BLaER1 treated with 17β-estradiol and CSF1 and Interleukin-3, amounts not matched to agents 10 nM and 100 nM (cell line): ENCODE measurements around the gene CASP8.

Experiments used
- H3K27ac ChIP-seq, 11 experiments: shearing (Covaris generic); formaldehyde crosslinking; 2 replicates each; pipeline ENCODE4 v1.8.1; 2022
- H3K27me3 ChIP-seq, 11 experiments: shearing (Covaris generic); formaldehyde crosslinking; 2 replicates each; pipeline ENCODE4 v1.8.1; 2022
- H3K36me3 ChIP-seq, 11 experiments: shearing (Covaris generic); formaldehyde crosslinking; 2 replicates each; pipeline ENCODE4 v1.8.1; 2022
- H3K4me1 ChIP-seq, 10 experiments: shearing (Covaris generic); formaldehyde crosslinking; 2 replicates each; pipeline ENCODE4 v1.8.1; 2022
- H3K4me2 ChIP-seq, 11 experiments: shearing (Covaris generic); formaldehyde crosslinking; 2 replicates each; pipeline ENCODE4 v1.8.1; 2022
- H3K4me3 ChIP-seq, 10 experiments: shearing (Covaris generic); formaldehyde crosslinking; 2 replicates each; pipeline ENCODE4 v1.8.1; 2022
- H3K9ac ChIP-seq, 11 experiments: shearing (Covaris generic); formaldehyde crosslinking; 2 replicates each; pipeline ENCODE4 v1.8.1; 2022
- H3K9me3 ChIP-seq, 11 experiments: shearing (Covaris generic); formaldehyde crosslinking; replicated peaks in 1 of 11; 2 replicates each; pipeline ENCODE4 v1.8.1; 2022
- H4K20me1 ChIP-seq, 11 experiments: shearing (Covaris generic); formaldehyde crosslinking; 2 replicates each; pipeline ENCODE4 v1.8.1; 2022
- Cebpa-rat ChIP-seq, 11 experiments: shearing (Covaris generic); IDR thresholded peaks; 2 replicates each; pipeline ENCODE4 v1.8.1; 2022

Gene CASP8

GRCh38 chr2:201228271-201228911 is 31.9 kb upstream of the CASP8 start:
- peak overlapping the region; percentile 6 to 87 (median 54); a peak in 17 of 22 replicates for H3K4me2 ChIP-seq
- no peaks in the 10 kb centered on the region for H3K36me3 ChIP-seq
- peak overlapping the region in 4 of 11 experiments; percentile 13 to 67 (median 28); a peak in 8 of 22 replicates for H3K9ac ChIP-seq
- H3K27me3 ChIP-seq: no peaks in the 10 kb centered on the region
- H3K27ac ChIP-seq: peak overlapping the region in 7 of 11 experiments; percentile 28 to 78 (median 53); a peak in 11 of 22 replicates
- no peaks in the 10 kb centered on the region for H4K20me1 ChIP-seq
- H3K4me1 ChIP-seq: peaks cover 14 to 43% (median 25%) of the 10 kb centered on the region in 10 experiments
- no peaks in the 10 kb centered on the region for H3K9me3 ChIP-seq
- TF ChIP-seq Cebpa-rat (IDR thresholded peaks at IDR 0.05): no peak
- H3K4me3 ChIP-seq: 0 out of 20 replicates have a peak overlapping the region, but pooled peaks of 1 of the 10 experiments have one; percentile 26

- H3K27ac ChIP-seq: peak overlapping the region in 6 of 11 experiments; percentile 28 to 78 (median 54); a peak in 11 of 22 replicates
- no peaks in the 10 kb centered on the region for H4K20me1 ChIP-seq
- peak overlapping the region in 5 of 11 experiments; percentile 13 to 67 (median 18); a peak in 9 of 22 replicates for H3K9ac ChIP-seq
- H3K36me3 ChIP-seq: no peaks in the 10 kb centered on the region
- peak overlapping the region in 1 of 10 experiments; percentile 26; a peak in 1 of 20 replicates for H3K4me3 ChIP-seq
- no peaks in the 10 kb centered on the region for H3K9me3 ChIP-seq
- H3K4me2 ChIP-seq: peak overlapping the region; percentile 6 to 87 (median 54); a peak in 18 of 22 replicates
- no peak for TF ChIP-seq Cebpa-rat (IDR thresholded peaks at IDR 0.05)
- peaks cover 14 to 42% (median 25%) of the 10 kb centered on the region in 10 experiments for H3K4me1 ChIP-seq
- H3K27me3 ChIP-seq: no peaks in the 10 kb centered on the region
These were observed 31.4 kb upstream of the CASP8 start for GRCh38 chr2:201228912-201229290.

GRCh38 chr2:201231781-201232466 is 28.4 kb upstream of the CASP8 start:
- Histone ChIP-seq H3K9me3 (no peaks in the 10 kb centered on the region), H3K9ac (peak overlapping the region in 5 of 11 experiments; percentile 31 to 86 (median 51); a peak in 4 of 22 replicates), H4K20me1 (no peaks in the 10 kb centered on the region), H3K27me3 (no peaks in the 10 kb centered on the region), H3K27ac (peak overlapping the region; percentile 35 to 84 (median 66); a peak in 18 of 22 replicates), H3K36me3 (no peaks in the 10 kb centered on the region), H3K4me1 (peaks cover 32 to 64% (median 42%) of the 10 kb centered on the region in 10 experiments), H3K4me2 (peak overlapping the region; percentile 84 to 96 (median 92)), H3K4me3 (no peak overlapping the region)
- no peak for TF ChIP-seq Cebpa-rat (IDR thresholded peaks at IDR 0.05)

GRCh38 chr2:201232467-201232815 is 27.9 kb upstream of the CASP8 start:
- Histone ChIP-seq H3K4me2 (peak overlapping the region; percentile 84 to 96 (median 92)), H3K9ac (peak overlapping the region in 9 of 11 experiments; percentile 78 to 90 (median 84); a peak in 18 of 22 replicates), H3K9me3 (no peaks in the 10 kb centered on the region), H3K27ac (peak overlapping the region in 9 of 11 experiments; percentile 77 to 85 (median 83); a peak in 15 of 22 replicates), H3K4me1 (peaks cover 37 to 64% (median 47%) of the 10 kb centered on the region in 10 experiments), H3K4me3 (peak overlapping the region in 9 of 10 experiments; percentile 62 to 84 (median 75); a peak in 18 of 20 replicates), H4K20me1 (no peaks in the 10 kb centered on the region), H3K27me3 (no peaks in the 10 kb centered on the region), H3K36me3 (peaks cover 0 to 3% (median 0%) of the 10 kb centered on the region in 11 experiments; a peak in 3 of 22 replicates)
- TF ChIP-seq Cebpa-rat (IDR thresholded peaks at IDR 0.05): no peak

- Histone ChIP-seq H3K9me3 (peaks cover 0 to under 1% (median 0%) of the 10 kb centered on the region in 11 experiments; a peak in 3 of 22 replicates), H3K4me3 (peak overlapping the region; percentile 54 to 84 (median 74)), H3K36me3 (peaks cover 0 to 11% (median under 1%) of the 10 kb centered on the region in 11 experiments; a peak in 5 of 22 replicates), H3K27ac (peak overlapping the region; percentile 41 to 85 (median 83); a peak in 21 of 22 replicates), H3K4me2 (peak overlapping the region; percentile 84 to 96 (median 92)), H4K20me1 (no peaks in the 10 kb centered on the region), H3K9ac (peak overlapping the region; percentile 77 to 90 (median 83)), H3K4me1 (peaks cover 46 to 64% (median 52%) of the 10 kb centered on the region in 10 experiments), H3K27me3 (no peaks in the 10 kb centered on the region)
- TF ChIP-seq Cebpa-rat (IDR thresholded peaks at IDR 0.05): no peak
These were observed 27.0 kb upstream of the CASP8 start for GRCh38 chr2:201233192-201233811.

- H3K4me1 ChIP-seq: peaks cover 41 to 63% (median 51%) of the 10 kb centered on the region in 10 experiments
- peak overlapping the region; percentile 41 to 85 (median 83); a peak in 21 of 22 replicates for H3K27ac ChIP-seq
- peaks cover 0 to 4% (median 0%) of the 10 kb centered on the region in 11 experiments; a peak in 8 of 22 replicates for H3K9me3 ChIP-seq
- TF ChIP-seq Cebpa-rat (IDR thresholded peaks at IDR 0.05): no peak
- peak overlapping the region; percentile 54 to 84 (median 74) for H3K4me3 ChIP-seq
- H4K20me1 ChIP-seq: no peaks in the 10 kb centered on the region
- no peaks in the 10 kb centered on the region for H3K27me3 ChIP-seq
- peaks cover 0 to 16% (median 4%) of the 10 kb centered on the region in 11 experiments; a peak in 8 of 22 replicates for H3K36me3 ChIP-seq
- peak overlapping the region; percentile 77 to 90 (median 83) for H3K9ac ChIP-seq
- peak overlapping the region; percentile 84 to 96 (median 92) for H3K4me2 ChIP-seq
These were observed 26.3 kb upstream of the CASP8 start for GRCh38 chr2:201233812-201234662.

GRCh38 chr2:201234663-201235135 is 25.6 kb upstream of the CASP8 start:
- no peak for TF ChIP-seq Cebpa-rat (IDR thresholded peaks at IDR 0.05)
- H3K27ac ChIP-seq: peak overlapping the region; percentile 41 to 85 (median 83); a peak in 19 of 22 replicates
- peak overlapping the region; percentile 54 to 84 (median 74) for H3K4me3 ChIP-seq
- peaks cover 40 to 66% (median 52%) of the 10 kb centered on the region in 10 experiments for H3K4me1 ChIP-seq
- H3K36me3 ChIP-seq: peaks cover 0 to 22% (median 10%) of the 10 kb centered on the region in 11 experiments; a peak in 17 of 22 replicates
- no peaks in the 10 kb centered on the region for H4K20me1 ChIP-seq
- H3K9me3 ChIP-seq: peaks cover 0 to 10% (median 7%) of the 10 kb centered on the region in 11 experiments; a peak in 17 of 22 replicates
- peak overlapping the region; percentile 77 to 90 (median 83) for H3K9ac ChIP-seq
- H3K4me2 ChIP-seq: peak overlapping the region; percentile 84 to 96 (median 92)
- H3K27me3 ChIP-seq: no peaks in the 10 kb centered on the region
